B cell (primary cell): ENCODE results near the gene PLCD3.

Experiments used
- CTCF ChIP-seq: fragments of 200-600 bp; IDR thresholded peaks from one replicate; pipeline ENCODE4 v1.8.0; 2022; ENCODE audit warnings: antibody characterized with exemption, mild to moderate bottlenecking
- EZH2 ChIP-seq: IDR thresholded peaks from 2 replicates; pipeline ENCODE4 v1.6.1; 2012; ENCODE audit warnings: borderline replicate concordance, low read depth, mild to moderate bottlenecking, moderate library complexity, low read length; ENCODE audit not compliant: insufficient read depth, poor library complexity, severe bottlenecking

- TF ChIP-seq CTCF (no peak), EZH2 (no peak)
Measured at GRCh38 chr17:45108051-45108450, 24.3 kb downstream of the PLCD3 start.
